Measurements from ENCODE around the gene IDI1.
"Not testable (repeated sequence)": the region's sequence is repeated elsewhere in the genome, so short reads cannot be mapped to it uniquely, and the experiment has no call there.

IDI1 gene

DNA sequence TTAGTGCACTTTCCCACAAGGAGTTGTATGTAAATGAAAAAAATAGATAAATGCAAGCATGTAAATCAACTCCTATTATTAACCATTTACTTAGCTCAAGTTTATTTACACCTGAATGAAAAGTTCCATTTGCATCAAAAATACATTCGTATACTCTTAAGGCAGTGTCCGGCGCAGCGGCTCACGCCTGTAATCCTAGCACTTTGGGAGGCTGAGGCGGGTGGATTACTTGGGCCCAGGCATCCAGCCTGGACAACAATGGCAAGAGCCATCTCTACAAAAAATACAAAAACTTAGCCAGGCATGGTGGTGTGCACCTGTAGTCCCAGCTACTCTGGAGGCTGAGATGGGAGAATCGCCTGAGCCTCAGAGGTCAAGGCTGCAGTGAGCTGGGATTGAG, 19.1 kb downstream of the IDI1 start:
- no peak for DNase-seq

DNA sequence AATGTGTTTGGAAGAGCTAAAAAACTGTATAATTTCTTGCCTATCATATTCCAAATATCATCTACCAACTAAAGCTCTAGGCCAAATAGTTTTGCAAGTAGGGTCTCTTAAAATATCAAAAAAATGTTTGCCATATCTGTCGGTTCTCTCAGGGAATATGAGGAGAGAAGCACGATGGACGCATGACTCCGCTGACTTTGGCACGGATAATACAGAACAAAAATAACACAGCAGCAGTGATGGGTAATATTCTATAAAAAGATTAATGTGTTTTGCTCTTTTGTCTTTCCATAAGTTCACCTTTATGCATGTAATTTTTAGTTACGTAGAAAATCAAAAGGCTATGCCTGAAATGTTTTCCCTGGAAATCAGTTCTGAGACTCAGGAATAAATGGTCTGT, 22.3 kb downstream of the IDI1 start:
- no peak for DNase-seq

DNA sequence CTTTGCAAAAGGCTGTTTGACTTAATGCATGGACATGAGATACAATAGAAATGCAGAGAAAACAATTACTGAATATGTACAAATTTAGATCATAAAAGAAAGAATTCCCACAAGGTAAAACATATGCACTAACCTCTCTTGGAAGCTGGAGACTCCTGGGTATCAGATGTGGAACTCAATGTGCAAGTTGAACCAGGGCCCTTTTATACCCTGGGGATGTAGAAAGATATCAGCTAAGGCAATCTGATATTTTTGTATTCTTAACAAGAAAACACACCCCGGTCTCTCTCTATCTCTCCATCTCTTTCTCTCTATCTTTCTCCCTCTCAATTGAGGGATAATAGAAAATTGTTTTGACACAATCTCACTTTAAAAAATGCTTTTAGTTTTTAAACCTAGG, 23.2 kb downstream of the IDI1 start, which contains the start of gene IDI2:
IDI2 (minus strand) TSS at position 177 of the 400 bp plus-strand sequence. CDS start 1,136 bp downstream, outside the sequence.
- no peak for DNase-seq

DNA sequence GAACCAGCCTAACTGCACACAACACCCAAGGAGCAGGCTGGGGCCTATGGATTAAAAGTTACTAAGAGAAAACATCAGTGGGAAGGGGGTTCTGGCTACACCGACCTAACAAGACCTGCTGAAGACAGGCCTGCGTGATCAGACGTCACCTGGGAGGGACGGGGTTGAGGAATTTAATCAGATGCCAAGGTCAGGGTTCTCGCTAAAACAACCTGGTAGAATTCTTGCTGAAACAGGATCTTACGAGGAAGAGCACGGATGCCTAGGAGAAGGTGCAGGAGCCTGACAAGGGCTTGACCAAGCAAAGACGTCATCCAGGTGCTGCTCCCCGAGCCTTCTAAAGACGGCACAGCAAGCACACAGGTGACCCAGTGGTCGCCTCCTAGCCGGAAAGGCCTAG, 24.8 kb downstream of the IDI1 start:
- no peak for DNase-seq

DNA sequence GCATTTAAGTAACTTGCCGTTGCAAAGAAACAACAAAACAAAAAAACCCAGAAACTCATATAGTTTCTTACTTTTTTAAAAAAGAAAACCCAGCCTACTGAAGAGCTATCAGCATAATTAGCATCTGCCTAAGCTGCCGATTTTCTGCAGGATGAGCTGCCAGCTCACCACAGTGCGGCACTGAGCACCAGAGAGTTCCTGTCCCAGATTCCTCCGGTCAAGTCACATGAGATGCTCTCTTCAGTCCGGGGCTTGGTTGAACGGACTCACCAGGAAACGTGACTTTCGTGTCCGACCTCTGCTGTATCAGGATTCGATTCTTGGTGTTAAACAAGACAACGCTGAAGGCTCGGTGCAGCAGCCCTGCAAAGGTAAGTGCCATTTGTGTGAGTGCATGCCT, 26.5 kb downstream of the IDI1 start:
- no peak for DNase-seq

DNA sequence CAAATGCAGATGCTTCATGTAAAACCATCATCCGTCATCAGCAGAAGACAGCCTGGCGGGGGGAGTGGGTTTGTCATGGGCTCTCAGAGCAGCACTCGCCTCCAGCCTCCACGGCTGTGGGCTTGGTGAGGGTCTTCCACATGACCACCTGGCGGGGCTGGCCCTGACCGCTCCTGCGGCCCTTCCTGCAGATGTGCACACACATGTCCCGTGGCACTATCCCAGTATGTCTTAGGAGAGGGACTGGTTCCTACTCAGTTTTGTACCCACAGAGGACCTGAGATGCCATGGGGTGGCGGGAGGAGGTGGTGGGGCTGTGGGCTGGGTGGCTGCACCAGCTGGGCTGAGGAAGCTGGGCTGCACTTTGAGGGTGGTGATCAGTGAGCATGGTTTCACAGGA, 28.0 kb downstream of the IDI1 start:
- no peak for DNase-seq

DNA sequence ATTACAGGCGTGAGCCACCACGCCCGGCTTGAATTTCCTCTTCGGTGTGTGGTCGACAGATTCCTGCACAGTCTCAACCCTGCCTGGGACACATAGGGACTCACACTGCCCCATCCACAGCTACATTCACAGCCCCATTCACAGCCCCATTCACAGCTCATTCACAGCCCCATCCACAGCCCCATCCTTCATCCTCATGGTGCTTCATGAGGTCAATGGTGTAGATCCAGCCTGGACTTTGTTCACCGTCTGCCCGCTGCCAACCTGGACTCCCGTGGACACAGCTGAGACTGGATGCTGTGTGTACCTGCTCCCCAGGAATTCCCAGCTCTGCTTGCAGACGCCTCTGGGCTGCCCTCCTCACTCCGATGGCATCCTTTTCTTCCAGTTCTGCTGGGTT, 28.5 kb downstream of the IDI1 start:
- DNase-seq: no peak

DNA sequence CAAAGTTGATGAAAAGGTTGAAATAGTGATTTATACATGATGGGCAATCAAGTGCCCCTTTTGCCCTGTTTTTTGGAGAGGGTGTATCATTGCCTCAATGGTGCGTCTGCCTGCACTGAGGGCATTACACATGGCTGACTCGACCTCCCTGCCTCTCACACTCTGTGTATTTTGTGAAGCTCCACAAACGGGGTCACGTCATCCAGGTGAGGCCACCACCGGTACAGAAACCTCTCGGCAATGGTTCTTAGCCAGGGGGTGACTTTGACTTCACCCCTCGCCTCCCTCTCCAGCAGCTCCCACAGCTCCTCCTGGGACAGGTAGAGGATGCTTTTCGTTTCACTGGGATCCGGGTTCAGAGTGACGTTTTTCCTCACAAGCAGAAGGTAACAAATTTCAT, 29.6 kb downstream of the IDI1 start:
- no peak for DNase-seq

DNA sequence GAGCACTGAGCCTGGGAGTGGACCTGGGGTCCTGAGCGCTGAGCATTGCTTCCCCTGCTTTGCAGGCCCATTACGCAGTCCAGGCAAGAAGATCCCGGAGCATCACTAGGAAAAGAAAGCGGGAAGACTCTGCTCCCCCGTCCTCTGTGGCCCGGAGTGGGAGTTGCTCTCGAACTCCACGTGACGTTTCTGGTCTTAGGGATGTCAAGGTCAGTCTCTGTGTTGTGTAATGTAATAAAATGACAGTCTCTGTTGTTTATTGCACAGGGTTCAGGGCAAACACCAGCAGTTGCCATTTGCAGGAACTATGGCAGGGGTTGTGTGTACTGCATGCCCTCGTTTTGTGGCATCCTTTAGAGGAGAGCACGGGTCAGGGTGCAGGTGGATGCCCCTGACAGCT, 33.2 kb downstream of the IDI1 start:
- DNase-seq: no peak

DNA sequence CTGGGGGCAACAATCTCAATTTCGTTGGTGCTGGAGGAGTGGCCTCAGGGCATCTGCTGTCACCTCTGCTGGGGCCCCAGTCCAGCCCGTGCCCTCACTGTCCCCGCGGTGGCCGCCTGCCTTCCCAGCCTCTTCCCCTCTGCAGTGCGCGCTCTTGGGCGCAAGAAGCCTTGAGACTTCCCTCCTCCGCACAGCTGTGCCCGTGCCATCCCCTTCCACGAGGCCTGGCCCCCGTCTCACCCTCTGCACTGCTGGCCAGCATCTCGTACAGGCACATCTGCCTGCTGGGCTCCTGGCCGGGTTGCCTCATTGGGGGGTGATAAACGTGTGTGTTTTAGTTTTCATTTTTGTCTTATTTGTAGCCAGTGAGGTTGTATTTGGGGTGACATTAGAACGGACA, 37.2 kb downstream of the IDI1 start:
- no peak for DNase-seq

DNA sequence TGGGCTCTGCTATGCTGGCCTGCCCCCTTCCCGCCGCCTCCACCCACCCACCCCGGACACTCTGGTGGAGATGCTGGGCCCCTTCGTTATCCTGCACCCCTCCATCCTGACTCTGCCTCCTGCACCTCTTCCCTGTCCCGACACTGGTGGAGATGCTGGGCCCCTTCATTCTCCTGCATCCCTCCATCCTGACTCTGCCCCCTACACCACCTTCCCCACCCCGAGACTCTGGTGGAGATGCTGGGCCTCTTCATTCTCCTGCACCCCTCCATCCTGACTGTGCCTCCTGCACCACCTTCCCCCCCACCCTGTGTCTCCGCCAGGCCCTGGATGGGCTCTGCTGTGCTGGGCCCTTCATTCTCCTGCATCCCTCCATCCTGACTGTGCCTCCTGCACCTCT, 38.2 kb downstream of the IDI1 start:
- no peak for DNase-seq

DNA sequence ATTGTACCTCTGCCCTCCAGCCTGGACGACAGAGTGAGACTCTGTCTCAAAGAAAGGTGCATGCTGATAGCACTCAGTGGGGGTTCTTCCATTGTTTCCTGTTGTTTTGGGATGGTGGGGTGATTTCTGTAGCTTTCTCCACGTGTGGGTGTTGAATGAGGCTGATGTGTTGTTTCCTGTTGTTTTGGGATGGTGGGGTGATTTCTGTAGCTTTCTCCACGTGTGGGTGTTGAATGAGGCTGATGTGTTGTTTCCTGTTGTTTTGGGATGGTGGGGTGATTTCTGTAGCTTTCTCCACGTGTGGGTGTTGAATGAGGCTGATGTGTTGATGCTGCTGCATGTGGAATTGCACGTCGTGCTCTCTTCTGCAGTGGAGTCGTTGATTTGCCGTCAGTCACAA, 39.0 kb downstream of the IDI1 start:
- not testable (repeated sequence) for DNase-seq

DNA sequence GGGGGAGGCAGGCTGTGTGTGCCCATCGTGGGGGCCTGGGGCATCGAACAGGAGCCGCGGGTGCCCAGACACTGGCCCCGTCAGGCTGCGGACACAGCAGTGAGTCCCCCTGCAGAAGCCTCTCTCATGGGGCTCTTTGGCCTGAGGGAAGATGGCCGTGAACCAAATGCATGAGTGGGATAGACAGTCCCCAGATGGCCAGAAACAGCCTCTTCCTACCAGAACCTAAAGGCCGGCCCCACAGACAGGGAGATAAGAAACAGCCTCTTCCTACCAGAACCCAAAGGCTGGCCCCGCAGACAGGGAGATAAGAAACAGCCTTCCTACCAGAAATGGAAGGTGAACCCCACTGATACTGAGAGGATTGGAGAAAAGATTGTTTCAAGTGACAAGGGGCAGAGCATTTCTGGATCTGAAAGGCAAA, 39.8 kb downstream of the IDI1 start:
- no peak for DNase-seq

DNA sequence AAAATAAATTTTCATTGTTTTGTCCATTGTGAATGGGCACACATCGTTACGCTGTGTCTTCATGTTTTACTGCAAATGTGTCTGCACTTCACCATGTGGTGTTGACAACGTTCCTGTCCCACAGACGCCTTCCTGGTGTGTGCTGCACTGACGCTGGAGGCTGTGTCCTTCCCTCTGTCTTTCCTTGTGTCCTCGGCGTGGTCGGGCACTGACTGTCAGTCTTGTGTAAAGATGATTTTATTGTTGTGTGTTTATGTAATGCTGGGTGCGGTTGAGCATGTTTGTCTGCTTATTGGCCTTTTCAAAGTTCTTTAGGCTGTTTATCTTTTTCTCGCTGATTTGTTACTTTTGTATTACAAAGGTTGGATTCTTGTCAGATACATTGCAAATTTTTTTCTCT, 41.3 kb downstream of the IDI1 start:
- DNase-seq: no peak

DNA sequence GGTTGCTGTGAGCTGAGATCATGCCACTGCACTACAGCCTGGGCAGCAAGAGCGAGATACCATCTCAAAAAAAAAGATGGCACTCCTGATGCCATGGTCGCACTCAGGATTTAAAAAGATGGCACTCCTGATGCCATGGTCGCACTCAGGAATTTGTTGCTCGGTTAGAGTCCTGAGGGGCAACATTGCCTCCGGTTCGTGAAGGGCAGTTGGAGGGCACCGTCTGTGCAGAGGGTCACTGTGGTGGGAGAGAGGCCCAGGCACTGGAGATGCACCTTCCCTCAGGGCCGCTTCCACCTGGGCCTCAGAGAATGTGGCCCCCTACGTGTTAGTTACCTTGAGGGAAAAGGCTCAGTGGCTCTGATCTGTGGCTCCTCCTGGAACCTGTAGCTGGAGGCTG, 42.3 kb downstream of the IDI1 start:
- no peak for DNase-seq

DNA sequence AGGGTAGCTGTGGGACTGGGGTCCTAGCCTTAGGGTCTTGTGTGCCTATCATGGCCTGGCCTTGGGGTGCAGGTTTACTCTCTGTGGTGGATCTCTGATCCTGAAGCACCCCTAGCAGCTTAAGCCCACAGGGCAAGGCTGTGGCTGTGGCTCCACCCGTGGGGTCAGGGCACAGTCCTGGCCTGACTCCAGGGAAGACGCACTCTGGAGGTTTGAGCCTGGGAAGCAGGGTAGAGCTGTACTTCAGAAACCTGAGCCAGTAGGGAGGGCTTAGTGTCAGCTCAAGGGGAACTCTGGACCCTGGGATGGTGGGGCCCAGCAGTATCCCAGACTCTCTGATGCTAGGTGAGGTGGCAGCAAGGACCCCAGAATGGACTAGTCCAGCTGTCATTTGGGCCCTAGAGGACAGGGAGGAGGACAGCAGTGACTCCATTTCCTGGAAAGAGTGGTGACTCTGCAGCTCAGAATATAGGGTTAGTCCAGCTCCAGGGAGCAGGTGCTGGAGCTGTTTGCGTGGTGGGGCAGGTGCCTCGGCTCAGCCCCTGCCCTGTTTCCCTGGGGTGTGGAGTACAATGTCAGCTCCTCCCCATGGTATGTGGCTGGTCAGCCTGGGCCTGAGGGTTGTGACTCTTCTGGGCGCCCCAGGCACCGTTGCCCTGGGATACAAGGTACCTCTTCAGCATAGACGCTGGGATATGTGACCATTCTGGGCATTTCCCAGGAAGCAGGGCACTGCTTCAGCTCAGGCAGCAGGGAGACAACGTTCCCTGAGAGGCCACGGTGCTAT, 44.8 kb downstream of the IDI1 start:
- DNase-seq: no peak

DNA sequence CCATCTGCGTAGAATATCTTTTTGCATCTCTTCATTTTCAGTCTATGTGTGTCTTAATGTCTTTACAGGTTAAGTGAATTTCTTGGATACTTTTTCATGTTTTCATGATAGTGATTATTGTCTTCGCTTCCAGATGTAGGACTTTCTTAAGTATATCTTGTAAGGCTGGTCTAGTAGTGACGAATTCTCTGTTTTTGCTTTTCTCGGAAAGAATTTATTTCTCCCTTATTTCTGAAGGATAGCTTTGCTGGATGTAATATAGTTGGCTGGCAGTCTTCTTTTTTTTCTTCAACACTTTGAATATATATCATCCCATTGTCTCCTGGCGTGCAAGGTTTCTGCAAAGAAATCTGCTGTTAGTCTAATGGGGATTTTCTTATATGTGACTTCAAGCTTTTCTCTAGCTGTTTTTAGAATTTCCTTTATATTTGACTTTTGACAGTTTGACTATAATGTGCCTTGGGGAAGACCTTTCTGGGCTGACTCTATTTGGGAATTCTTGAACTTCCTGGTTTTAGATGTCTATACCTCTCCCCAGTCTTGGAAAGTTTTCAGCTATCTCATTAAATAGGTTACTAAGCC, 46.4 kb downstream of the IDI1 start:
- no peak for DNase-seq

DNA sequence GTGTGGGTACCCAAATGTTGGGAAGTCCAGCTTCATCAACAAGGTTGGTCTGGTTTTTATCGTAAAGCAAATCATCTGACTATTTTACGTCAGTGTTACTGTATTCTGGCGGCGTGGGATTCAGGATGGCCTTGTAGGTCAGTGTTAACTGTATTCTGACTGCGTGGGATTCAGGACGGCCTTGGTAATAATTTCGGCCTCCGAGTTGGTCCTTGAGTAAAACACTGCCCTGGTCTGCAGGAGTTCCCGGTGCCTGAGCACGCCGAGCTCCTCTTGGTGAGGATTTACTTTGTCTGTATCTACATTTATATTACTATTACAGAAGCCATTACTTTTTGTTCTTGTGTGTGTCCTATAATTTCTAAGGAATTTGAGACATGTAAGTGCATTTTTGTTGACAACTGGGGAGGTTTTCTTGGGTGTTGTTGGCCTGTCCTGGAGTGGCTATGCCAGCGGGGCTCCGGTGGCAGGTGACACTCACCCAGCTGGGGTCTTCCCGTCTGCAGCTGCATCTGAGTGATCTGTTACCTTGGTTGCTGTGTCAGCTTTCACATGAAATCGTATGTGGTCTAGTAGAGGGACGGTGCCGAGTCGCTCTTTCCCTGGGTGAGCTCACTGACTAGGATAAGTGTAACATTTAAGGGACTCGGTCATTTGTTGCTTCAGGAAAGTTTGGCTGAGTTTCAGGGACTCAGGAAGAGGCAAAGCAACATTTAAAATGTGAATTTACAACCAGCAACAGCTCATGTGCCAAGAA, 51.5 kb downstream of the IDI1 start:
- DNase-seq: no peak

DNA sequence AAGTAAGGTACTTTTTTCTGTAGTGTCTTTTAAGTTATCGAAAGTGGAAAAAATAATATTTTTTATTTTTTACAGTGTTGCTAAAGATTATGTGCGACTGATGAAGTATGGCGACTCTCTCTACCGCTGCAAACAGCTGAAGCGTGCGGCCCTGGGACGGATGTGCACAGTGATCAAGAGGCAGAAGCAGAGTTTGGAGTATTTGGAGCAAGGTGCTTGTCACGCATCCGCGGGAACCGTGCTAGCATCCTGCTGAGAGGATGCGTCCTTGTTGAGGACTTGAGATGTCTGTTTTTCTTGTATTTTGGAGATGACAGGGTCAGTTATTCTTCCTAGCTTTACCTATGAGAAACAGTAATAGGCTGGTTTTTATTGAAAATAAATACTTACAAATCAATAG, 52.9 kb downstream of the IDI1 start:
- DNase-seq: no peak

DNA sequence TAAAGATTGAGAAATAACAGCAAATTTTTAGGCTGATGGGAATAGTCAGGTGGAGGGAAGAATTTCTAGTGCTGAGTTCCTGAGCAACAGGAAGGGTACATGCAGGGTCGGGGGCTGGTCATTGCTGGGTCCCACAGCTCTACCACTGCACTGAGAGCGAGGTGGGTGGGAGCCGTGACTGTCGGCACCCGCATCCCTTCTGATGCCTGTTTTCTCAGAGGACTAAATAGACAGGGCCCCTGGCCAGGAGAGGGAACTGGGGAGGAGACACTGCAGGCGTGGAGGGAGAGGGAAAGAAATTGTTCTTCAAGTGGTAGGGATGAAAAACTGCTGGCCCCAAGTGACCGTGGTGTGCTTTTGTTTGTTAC, 53.4 kb downstream of the IDI1 start:
- no peak for DNase-seq

DNA sequence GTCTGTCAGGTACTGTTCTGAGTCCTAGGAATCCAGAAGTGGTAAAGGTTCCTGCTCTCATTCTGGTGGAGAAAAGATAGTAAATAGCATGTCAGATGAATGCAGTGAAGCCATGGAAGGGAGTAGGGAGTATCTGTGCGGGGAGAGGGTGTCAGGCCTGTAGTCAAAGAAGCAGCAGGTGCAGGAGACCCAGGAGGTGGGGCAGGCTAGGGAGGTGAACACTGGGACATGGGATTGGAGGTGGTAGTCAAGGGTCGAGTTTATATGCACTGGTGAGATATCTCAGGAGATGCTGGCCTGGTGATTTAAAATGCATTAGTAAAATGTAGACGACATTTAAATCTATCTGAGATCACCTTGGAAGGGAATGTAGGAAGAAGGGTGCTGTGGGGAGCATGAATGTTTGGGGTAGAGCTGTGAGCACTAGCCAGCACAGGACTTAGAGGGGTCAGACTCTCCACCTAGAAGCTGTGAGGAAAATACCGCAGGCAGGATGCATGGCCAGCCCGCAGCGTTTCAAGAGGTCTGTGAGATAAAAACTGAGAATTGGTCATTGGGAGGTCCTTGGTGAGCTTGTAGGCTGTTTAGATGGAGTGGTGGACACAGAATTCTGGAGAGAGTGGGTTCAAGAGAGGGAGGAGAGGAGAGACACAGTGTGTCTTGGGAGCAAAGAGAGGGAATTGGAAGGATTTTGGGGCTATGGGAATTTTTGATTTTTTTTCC, 53.9 kb downstream of the IDI1 start:
- no peak for DNase-seq

DNA sequence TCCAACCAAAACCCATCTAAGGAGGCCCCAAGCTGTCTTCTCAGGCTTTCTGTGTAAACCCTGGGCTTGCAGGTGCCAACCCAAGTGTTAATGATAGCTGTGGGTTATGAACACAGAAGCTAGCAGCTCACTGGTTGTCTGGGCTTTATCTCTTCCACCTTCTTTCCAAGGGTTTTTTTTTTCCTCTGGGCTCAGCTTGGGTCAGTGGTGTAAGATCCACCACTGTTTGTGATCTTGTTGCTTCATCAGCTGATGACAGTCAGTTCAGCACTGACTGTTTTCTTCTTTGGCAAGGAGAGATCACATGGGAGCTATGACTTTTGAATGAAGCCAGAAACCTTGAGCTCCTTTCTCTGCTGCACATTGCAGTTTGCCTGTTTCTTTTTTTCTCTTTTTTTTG, 56.0 kb downstream of the IDI1 start:
- DNase-seq: no peak

DNA sequence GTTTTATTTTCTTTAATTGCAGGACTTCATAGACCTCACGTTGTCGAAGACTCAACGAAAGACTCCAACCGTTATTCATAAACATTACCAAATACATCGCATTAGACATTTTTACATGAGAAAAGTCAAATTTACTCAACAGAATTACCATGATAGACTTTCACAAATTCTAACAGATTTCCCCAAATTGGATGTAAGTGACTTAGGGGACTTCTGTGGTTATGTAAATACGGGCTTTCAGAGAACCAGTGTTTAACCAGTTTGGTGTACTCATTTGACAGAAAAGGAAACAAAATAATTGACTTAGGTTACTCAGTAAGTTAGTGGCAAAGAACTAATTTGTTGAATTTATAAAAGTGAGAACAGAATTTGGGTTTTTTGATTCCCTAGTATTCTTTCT, 56.5 kb downstream of the IDI1 start:
- DNase-seq: no peak

DNA sequence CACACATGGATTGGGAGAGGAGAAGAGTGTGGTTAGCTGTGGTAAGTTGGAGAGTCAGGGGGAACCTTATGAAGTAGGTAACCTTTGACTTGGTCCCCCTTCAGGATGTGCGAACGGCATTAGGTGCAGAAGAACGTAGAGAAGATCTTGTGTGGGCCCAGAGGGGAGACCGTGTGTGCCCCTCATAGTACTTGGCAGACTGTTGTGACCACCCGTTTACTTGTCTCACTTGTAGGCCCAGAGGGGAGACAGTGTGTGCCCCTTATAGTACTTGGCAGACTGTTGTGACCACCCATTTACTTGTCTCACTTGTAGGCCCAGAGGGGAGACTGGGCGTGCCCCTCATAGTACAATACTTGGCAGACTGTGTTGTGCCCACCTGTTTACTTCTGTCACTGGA, 58.1 kb downstream of the IDI1 start:
- DNase-seq: no peak

Data from NCI-H345 (cell line).